GM21360 (cell line): Measurements from ENCODE around the gene ARL13B.

ENCODE experiments used
- ATAC-seq: cut with Tn5 transposase; IDR thresholded peaks from one replicate; pipeline ENCODE4 v1.9.1; 2021; ENCODE audit warnings: mild to moderate bottlenecking, moderate library complexity; ENCODE audit not compliant: unreplicated experiment

The ARL13B gene

DNA sequence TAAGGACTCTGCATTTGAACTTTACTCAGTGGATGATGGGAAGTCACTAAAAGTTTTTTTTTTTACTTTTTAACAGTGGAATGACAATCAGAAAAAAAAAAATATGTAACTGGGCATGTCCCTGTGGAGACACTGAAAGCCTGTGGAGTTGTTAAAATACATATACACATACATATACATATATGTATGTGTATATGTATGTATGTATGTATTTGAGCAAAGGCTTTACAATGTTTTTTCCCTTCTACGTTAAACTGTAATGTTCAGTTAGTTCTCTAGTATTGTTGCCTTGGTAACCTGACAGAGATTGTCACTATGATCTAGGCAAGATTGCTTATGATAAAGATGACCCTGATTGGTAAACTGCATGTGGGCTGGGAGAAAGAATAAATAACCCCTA is 113.2 kb downstream of the ARL13B start:
- ATAC-seq: no peak

- ATAC-seq: no peak
Measured at GRCh38 chr3:94095111-94095510, 115.2 kb downstream of the ARL13B start.

DNA sequence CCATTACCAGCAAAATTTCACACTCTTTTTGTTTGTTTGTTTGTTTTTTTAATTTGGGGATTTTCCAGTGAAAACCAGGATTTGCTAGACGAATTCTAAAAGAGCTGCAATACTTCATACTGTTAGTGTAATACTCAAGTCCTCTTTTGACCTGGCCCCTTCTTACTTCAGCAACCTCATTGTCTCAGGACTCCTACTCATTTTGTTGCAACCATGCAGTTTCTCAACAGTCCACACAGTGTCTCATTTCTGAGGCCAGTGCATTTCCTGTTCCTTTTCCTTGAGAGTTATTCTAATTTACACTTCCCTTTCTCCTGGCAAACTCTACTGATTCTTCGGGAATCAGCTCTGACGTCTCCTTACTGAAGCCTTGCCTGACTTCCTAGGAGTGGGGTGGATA is 118.5 kb downstream of the ARL13B start:
- ATAC-seq: no peak

GRCh38 chr3:94099311-94099710 is 119.4 kb downstream of the ARL13B start:
- no peak for ATAC-seq

GRCh38 chr3:94101860-94102259 is 121.9 kb downstream of the ARL13B start:
- ATAC-seq: no peak
